Measurements from ENCODE around the gene GTF3C1.

- TF ChIP-seq RAD21 (CRISPR knock-in tag; IDR thresholded peaks at IDR 0.05), result no peak
- no peak for TF ChIP-seq RFX5 (IDR thresholded peaks at IDR 0.05; ENCODE audit: low read depth, low read length)
- no peak for TF ChIP-seq BHLHE40 (IDR thresholded peaks at IDR 0.05; ENCODE audit: low read length)
- TF ChIP-seq MYC (CRISPR knock-in tag; IDR thresholded peaks at IDR 0.05; ENCODE audit: borderline replicate concordance), result no peak
- TF ChIP-seq POLR2AphosphoS2 (IDR thresholded peaks at IDR 0.05; ENCODE audit: low read depth, low read length), result no peak
- no peak for TF ChIP-seq GTF2F1 (IDR thresholded peaks at IDR 0.05; ENCODE audit: low read length)
- no peak for TF ChIP-seq NR1H2 (CRISPR knock-in tag; IDR thresholded peaks at IDR 0.05; ENCODE audit: borderline replicate concordance, low read depth)
- no peak for TF ChIP-seq POGK (CRISPR knock-in tag; conservative IDR thresholded peaks at IDR 0.05)
- TF ChIP-seq ZNF24 (IDR thresholded peaks at IDR 0.05), result no peak
Observed at GRCh38 chr16:27547134-27547533, 2.6 kb downstream of the GTF3C1 start.

All from HepG2 (cell line).